NCI-H446 (cell line): Measurements from ENCODE around the gene TREX2.

Experiments used
- DNase-seq, 2 experiments: peaks; one replicate each; lab custom pipeline; 2025; lab: John Stamatoyannopoulos, UW

TREX2 gene

GRCh38 chrX:153455571-153455970 is 9.7 kb upstream of the TREX2 start:
- no peak for DNase-seq

GRCh38 chrX:153454901-153455550 is 9.2 kb upstream of the TREX2 start:
- no peak for DNase-seq

GRCh38 chrX:153450949-153451277 is 5.1 kb upstream of the TREX2 start:
- no peak for DNase-seq

- no peak for DNase-seq
Observed at GRCh38 chrX:153450114-153450948, 4.5 kb upstream of the TREX2 start.

GRCh38 chrX:153449368-153450113 is 3.7 kb upstream of the TREX2 start:
- DNase-seq, result no peak

- DNase-seq, result no peak
Observed at GRCh38 chrX:153448556-153449367, 2.9 kb upstream of the TREX2 start.

DNA sequence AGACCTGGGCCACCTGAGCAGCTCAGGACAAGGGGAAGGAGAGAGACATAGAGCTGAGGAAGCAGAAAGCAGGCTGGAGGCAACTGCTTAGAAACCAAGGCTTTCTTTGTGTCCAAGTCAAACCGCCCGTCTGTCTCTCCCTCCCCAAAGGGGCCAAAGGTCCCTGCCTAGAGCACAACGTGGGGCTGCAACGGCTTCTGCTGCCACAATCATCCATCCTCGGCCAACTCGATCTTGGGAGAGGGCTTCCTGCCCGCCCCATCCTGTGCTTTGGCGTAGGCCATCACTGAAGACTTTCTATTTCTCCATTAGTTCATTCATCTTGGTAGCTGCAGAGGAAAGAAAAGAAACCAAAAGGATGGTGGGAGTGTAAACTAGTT is 1.7 kb upstream of the TREX2 start:
- DNase-seq, result no peak

DNA sequence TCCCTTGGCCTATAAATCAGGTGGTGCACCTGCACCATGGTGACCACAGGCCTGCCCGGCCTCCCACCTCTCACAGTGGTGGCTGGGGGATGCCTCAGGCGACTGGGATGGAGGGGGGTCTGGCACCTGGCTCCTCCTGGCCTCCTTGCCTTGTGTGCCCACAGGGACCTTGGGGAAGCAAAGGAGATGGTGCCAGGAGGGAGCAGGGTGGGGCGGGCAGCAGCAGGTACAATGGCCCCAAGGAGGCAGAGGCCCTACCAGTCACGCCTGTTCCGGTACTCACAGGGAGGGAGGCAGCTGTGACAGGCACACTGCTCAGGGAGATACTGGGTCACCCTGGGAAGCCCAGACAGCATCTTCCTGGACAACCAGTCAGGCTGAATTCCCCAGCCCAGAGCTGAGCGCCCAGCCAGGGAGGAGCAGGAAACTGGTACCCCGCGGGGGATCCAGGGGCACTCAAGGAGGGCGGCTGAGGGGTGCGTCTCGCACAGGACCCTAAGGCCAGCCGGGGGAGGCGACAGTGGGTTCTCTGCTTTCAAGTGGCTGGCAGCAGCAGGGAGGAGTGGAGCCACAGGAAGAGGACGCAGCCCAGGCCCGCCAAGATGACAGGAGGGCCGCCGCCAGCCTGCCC is 1.2 kb upstream of the TREX2 start:
- DNase-seq, result no peak

GRCh38 chrX:153446636-153446936 is 730 bp upstream of the TREX2 start:
- DNase-seq, result no peak

DNA sequence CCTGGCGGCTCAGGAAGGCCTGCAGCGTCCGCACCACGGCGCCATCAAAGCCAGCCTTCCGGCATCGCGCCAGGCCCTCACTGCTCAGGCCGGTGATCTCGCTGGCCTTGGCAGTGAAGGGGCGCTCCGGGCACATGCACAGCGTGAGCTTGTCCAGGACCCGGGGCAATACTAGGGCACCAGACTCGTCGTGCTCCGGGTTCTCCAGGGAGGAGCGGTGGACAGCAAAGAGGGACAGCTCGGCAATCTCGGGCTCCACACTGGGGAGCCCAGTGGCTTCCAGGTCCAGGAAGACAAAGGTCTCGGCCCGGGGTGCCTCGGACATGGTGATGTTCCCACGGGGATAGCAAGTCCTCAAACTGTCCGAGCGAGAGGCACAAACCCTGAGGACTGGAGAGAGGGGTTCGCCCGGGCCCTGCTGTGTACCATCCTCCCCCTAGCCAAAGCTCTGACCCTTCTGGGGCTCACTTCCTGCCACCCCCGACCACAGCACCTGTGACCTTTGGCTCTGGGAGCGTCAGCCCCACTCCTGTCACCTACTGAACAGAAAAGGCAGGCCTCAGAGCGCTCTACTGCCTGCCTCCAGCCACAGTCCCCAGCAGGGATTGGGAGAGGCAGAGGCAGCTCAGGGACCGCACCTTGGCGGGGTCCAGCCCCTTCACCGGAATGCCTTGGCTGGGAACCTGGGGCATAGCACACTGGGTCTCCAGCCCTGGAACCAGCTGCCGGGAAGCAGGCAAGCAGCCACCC is 575 bp downstream of the TREX2 start:
- no peak for DNase-seq

- DNase-seq, result no peak
Observed at GRCh38 chrX:153444333-153445011, 1.4 kb downstream of the TREX2 start.

DNA sequence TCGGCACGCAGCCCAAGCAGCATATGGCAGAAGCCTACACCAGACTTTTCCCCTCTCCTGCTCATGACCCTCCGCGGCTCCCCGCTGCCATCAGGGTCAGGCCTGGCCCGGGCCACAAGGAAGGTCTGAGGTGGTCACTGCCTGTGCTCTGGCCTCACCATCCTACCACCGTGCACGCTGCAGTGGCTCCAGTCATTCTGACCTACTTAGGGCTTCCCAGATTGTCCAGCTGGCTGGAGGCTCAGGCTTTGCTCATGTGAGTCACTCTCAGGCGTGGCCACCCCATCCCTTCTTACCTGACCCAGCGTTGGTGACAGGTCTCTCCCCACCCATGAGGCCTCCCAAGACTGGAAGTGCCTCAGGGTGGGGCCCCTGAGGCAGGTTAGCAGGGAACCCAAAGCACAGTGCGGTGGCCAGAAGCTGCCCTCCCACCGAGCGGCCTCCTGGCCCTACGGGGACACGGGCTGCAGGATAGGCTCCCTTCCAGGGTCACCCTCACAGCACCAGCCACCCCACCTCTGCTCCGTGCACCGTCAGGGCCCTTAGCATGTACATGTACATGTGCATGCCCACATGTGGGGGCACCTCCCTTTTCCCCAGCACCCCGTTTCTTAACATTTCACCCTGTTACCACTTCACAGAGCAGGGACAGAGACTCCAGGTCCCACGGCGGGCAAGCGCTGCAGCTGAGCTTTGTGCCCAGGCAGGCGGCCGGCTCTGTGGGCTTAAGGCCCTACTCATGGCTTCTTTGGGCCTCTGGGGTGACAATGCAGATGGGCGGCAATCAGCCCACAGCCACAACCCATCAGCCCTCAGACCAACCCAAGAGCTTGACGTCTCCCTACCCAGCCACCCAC is 2.2 kb downstream of the TREX2 start:
- no peak for DNase-seq

GRCh38 chrX:153442463-153442862 is 3.4 kb downstream of the TREX2 start:
- DNase-seq, result no peak

DNA sequence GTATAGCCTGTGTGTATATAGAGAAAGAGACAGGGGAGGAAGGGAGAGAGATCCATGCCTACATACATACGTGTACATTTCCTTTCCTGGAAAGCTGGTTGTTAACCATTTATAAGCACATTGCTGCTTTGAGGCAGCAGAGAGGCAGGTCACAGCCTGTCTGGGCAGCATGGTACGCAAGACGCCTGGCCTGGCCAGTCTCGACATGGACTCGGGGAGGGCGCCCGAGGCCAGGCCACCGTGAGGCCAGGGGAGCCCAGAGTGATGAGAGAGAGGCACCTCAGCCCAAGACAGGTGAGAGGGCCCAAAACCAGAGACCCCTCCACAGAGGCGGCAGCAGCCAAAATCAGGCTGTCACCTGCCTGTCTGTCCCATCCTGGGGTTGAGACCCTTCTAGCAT is 3.9 kb downstream of the TREX2 start:
- no peak for DNase-seq

GRCh38 chrX:153441296-153441695 is 4.6 kb downstream of the TREX2 start:
- no peak for DNase-seq

DNA sequence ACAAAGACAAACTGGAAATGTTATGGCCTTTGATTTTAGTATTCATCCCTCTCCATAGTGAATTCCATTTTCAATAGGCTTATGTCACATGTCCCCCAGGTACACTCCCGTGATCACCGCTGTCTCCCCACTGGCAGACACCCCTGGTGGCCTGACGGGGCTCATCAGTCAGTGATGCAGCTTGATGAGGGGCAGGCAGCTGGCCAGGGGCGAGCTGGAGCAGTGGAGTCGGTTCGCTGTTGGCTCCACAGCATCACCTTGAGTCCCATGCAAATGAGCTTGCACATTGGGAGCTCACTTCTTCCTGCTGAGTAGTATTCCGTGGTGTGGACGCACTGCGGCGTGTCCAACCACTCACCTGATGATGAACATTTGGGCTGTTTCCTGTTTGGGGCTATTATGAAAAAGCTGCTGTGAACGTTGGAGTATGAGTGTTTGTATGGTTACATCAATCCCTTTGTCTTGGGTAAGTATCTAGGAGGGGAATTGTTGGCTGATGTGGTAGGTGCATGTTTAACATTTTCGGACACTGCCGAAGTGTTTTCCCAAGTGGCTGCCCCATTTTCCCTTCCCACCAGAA is 5.2 kb downstream of the TREX2 start:
- no peak for DNase-seq

DNA sequence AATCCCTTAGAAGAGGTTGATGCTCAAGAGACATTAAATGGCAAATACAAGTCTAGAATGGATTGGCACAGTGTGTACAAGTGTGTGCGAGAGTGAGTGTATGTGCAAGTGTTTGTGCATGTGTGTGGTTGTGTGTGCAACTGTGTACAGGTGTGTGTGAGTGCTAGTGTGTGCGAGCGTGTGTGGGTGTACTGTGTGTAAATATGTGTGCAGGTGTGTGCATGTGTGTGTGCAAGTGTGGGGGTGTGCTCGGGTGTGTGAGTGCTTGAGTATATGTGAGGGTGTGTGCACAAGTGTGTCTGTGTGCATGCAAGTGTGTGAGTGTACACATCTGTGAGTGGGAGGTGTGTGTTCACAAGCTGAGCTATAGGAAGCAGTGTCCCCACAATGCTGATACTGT is 5.9 kb downstream of the TREX2 start:
- DNase-seq, result no peak

- DNase-seq, result peak in 1 of 2 experiments; percentile 6
Observed at GRCh38 chrX:153438532-153438931, 7.3 kb downstream of the TREX2 start.

- DNase-seq, result no peak
Observed at GRCh38 chrX:153435845-153436244, 10.0 kb downstream of the TREX2 start.
